HEK293T (cell line): ENCODE measurements around the gene HIPK4.
"Not testable (repeated sequence)": the region's sequence is repeated elsewhere in the genome, so short reads cannot be mapped to it uniquely, and the experiment has no call there.

Source experiments
- CTCF ChIA-PET: fragments of 350-600 bp; formaldehyde crosslinking; extraction: SDS; loops from one replicate; lab custom pipeline; 2021; ENCODE audit warnings: antibody characterized with exemption, inconsistent platforms; lab: Yijun Ruan, JAX
- POLR2A ChIA-PET: fragments of 350-600 bp; formaldehyde crosslinking; extraction: SDS; loops from one replicate; lab custom pipeline; 2020; ENCODE audit warnings: antibody characterized with exemption, inconsistent platforms; lab: Yijun Ruan, JAX
- DNase-seq: peaks from one replicate; pipeline ENCODE4 v3.0.0; 2012; ENCODE audit warnings: mixed read lengths; ENCODE audit errors: extremely low spot score
- ARNT ChIP-seq: fragments of 450-650 bp; IDR thresholded peaks from 2 replicates; pipeline ENCODE4 v1.6.1; 2017; ENCODE audit warnings: mild to moderate bottlenecking
- BHLHE40 ChIP-seq: fragments of 450-650 bp; IDR thresholded peaks from 2 replicates; pipeline ENCODE4 v1.6.1; 2016; ENCODE audit warnings: mild to moderate bottlenecking, moderate library complexity, borderline replicate concordance
- CTBP1 ChIP-seq: fragments of 450-650 bp; IDR thresholded peaks from 2 replicates; pipeline ENCODE4 v1.6.1; 2016; ENCODE audit warnings: borderline replicate concordance
- ELF4 ChIP-seq: fragments of 450-650 bp; IDR thresholded peaks from 2 replicates; pipeline ENCODE4 v1.6.1; 2017; ENCODE audit warnings: antibody characterized with exemption
- FOXA1 ChIP-seq: fragments of 450-650 bp; IDR thresholded peaks from 2 replicates; pipeline ENCODE4 v1.6.1; 2016; ENCODE audit warnings: mild to moderate bottlenecking
- FOXK2 ChIP-seq: fragments of 450-650 bp; IDR thresholded peaks from 2 replicates; pipeline ENCODE4 v1.6.1; 2016; ENCODE audit warnings: mild to moderate bottlenecking
- FOXM1 ChIP-seq: fragments of 450-650 bp; IDR thresholded peaks from 2 replicates; pipeline ENCODE4 v1.6.1; 2017; ENCODE audit warnings: mild to moderate bottlenecking, borderline replicate concordance
- HDGF ChIP-seq: fragments of 450-650 bp; IDR thresholded peaks from 2 replicates; pipeline ENCODE4 v1.6.1; 2017; ENCODE audit warnings: antibody characterized with exemption, borderline replicate concordance
- L3MBTL2 ChIP-seq: fragments of 450-650 bp; conservative IDR thresholded peaks from 2 replicates; pipeline ENCODE4 v1.6.1; 2016; ENCODE audit warnings: mild to moderate bottlenecking
- LEF1 ChIP-seq: fragments of 450-650 bp; IDR thresholded peaks from 2 replicates; pipeline ENCODE4 v1.6.1; 2017; ENCODE audit warnings: mild to moderate bottlenecking, borderline replicate concordance
- NFRKB ChIP-seq: fragments of 450-650 bp; IDR thresholded peaks from 2 replicates; pipeline ENCODE4 v1.6.1; 2016; ENCODE audit warnings: mild to moderate bottlenecking, moderate library complexity
- SP1 ChIP-seq: fragments of 450-650 bp; IDR thresholded peaks from 2 replicates; pipeline ENCODE4 v1.6.1; 2017
- SUZ12 ChIP-seq: fragments of 450-650 bp; IDR thresholded peaks from 2 replicates; pipeline ENCODE4 v1.6.1; 2016; ENCODE audit warnings: mild to moderate bottlenecking
- TARDBP ChIP-seq: fragments of 450-650 bp; IDR thresholded peaks from 2 replicates; pipeline ENCODE4 v1.6.1; 2016
- ZNF384 ChIP-seq: fragments of 450-650 bp; IDR thresholded peaks from 2 replicates; pipeline ENCODE4 v1.6.1; 2016
- TF ChIP-seq, protein P1 (sequence below): fragments of 450-650 bp; IDR thresholded peaks from 2 replicates; pipeline ENCODE4 v1.6.1; 2016

Gene HIPK4

GRCh38 chr19:40370997-40371801 is 18.8 kb downstream of the HIPK4 start:
- ChIA-PET POLR2A (interaction anchor here (1.0 to 2.3 kb wide), 2 partner anchors 23 to 72 kb away, joined by 5 to 8 read pairs; partner anchors contain the start of genes C19orf47 and PLD3), CTCF (interaction anchor here (0.6 kb wide), 1 partner anchor 1029 kb away, joined by 3 read pairs; the partner anchor contains the start of gene SAMD4B)
- TF ChIP-seq LEF1, result no peak
- no peak for TF ChIP-seq SP1
- no peak for TF ChIP-seq TARDBP
- TF ChIP-seq FOXK2, result no peak
- no peak for TF ChIP-seq HDGF
- no peak for TF ChIP-seq ARNT
- TF ChIP-seq NFRKB, result no peak
- TF ChIP-seq ELF4, result no peak
- no peak for TF ChIP-seq FOXA1
- no peak for DNase-seq

- POLR2A ChIA-PET, result interaction anchor here (2.3 kb wide), 1 partner anchor 73 kb away, joined by 8 read pairs; no protein-coding TSS in a partner anchor
- DNase-seq, CTCF ChIA-PET: not testable (repeated sequence)
These were observed 19.7 kb downstream of the HIPK4 start for GRCh38 chr19:40370253-40370652.

GRCh38 chr19:40369797-40370196 is 20.2 kb downstream of the HIPK4 start:
- TF ChIP-seq, protein P1, sequence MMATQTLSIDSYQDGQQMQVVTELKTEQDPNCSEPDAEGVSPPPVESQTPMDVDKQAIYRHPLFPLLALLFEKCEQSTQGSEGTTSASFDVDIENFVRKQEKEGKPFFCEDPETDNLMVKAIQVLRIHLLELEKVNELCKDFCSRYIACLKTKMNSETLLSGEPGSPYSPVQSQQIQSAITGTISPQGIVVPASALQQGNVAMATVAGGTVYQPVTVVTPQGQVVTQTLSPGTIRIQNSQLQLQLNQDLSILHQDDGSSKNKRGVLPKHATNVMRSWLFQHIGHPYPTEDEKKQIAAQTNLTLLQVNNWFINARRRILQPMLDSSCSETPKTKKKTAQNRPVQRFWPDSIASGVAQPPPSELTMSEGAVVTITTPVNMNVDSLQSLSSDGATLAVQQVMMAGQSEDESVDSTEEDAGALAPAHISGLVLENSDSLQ, result no peak
- no peak for TF ChIP-seq FOXM1
- no peak for TF ChIP-seq ZNF384
- TF ChIP-seq CTBP1, result no peak
- no peak for TF ChIP-seq HDGF
- TF ChIP-seq BHLHE40, result no peak
- no peak for TF ChIP-seq FOXK2
- no peak for TF ChIP-seq FOXA1
- TF ChIP-seq TARDBP, result no peak
- TF ChIP-seq L3MBTL2, result no peak
- ChIA-PET CTCF (no interaction called here), POLR2A (interaction anchor here (2.3 kb wide), 1 partner anchor 73 kb away, joined by 8 read pairs; no protein-coding TSS in a partner anchor)
- no peak for DNase-seq

DNA sequence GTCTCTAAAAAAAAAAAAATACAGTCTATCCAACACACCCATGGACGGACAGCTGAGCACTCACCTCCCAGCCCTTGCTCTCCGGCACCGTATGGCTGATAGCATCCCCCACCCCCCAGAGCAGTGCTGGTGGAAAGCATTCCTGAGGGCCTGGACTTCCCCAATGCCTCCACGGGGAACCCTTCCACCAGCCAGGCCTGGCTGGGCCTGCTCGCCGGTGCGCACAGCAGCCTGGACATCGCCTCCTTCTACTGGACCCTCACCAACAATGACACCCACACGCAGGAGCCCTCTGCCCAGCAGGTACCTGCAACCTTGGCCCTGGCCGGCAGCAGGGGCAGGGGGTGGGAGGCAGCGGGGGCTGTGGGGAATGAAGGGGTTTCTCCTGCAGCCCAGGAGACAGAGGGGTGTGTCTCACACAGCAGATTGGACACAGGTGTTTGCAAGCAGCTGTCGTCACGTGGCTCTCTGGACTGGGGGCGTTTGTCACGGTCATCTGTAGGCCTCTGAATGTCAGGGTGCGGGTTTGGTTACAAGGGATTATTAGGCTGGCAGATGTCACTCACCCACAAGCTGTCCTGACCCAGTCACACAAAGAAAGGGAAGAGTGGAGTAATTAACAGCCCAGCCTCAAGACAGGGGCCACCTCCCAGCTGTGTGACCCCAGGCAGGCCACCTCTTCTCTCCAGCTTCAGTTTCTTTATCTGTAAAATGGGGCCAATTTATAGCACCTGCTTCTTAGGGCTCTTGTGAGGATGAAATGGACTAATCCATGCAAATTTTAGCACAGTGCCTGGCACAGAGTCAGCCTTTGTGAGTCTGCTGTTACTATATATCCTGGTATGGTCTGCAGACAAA is 22.2 kb downstream of the HIPK4 start:
- ChIA-PET CTCF (no interaction called here), POLR2A (no interaction called here)
- TF ChIP-seq FOXA1 (no peak), SP1 (no peak), ZNF384 (no peak), TARDBP (no peak), SUZ12 (no peak), ARNT (no peak), CTBP1 (no peak), NFRKB (no peak), BHLHE40 (no peak)
- TF ChIP-seq, protein P1, result no peak
- no peak for DNase-seq

DNA sequence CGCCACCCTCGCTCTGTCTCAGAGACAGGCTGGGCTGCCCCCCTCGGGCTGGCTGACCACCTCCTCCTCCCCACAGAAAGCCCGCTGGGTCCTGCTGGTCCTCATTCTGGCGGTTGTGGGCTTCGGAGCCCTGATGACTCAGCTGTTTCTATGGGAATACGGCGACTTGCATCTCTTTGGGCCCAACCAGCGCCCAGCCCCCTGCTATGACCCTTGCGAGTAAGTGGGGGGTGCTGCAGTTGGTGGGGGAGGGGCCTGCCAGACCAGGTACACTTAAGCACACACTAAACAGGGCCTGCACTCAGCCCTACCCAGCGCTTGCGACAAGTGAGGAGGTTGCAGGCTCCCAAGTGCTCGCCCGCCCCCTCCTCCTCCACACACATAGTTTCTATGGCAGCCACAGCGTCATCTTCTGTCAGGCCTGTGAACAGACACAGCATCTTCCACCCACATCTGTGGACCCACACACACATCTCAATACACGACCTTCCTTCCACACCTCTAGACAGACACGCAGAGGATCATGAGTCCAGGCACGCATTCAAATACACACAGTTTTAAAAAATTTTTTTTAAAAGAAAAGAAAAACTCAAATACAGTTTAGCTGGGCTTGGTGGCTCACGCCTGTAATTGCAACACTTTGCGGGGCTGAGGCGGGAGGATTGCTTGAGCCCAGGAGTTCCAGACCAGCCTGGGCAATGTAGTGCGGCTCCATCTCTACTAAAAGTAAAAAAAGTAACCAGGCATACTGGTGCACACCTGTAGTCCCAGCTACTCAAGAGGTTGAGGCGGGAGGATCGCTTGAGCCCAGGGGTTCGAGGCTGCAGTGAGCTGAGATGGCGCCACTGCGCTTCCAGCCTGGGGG is 23.1 kb downstream of the HIPK4 start:
- no peak for DNase-seq
- POLR2A ChIA-PET, result interaction anchor here (1.1 kb wide), 1 partner anchor 59 kb away, joined by 3 read pairs; no protein-coding TSS in a partner anchor
- TF ChIP-seq CTBP1 (no peak), SUZ12 (no peak), ELF4 (no peak), BHLHE40 (no peak), HDGF (no peak), FOXK2 (no peak)
- TF ChIP-seq, protein P1, result no peak
- CTCF ChIA-PET, result no interaction called here
